Stimulated activated CD8-positive, alpha-beta memory T cell treated with anti-CD3 and anti-CD28 coated beads, Interleukin-2, amount 100 ng/mL, for 1 hour (primary cell): ENCODE measurements around the gene DUSP28.

ENCODE experiments used
- DNase-seq, 2 donors: peaks; one replicate each; pipeline ENCODE4 v3.0.0-alpha.2; 2020; ENCODE audit warnings: low read depth in 2 of 2

Gene DUSP28

DNA sequence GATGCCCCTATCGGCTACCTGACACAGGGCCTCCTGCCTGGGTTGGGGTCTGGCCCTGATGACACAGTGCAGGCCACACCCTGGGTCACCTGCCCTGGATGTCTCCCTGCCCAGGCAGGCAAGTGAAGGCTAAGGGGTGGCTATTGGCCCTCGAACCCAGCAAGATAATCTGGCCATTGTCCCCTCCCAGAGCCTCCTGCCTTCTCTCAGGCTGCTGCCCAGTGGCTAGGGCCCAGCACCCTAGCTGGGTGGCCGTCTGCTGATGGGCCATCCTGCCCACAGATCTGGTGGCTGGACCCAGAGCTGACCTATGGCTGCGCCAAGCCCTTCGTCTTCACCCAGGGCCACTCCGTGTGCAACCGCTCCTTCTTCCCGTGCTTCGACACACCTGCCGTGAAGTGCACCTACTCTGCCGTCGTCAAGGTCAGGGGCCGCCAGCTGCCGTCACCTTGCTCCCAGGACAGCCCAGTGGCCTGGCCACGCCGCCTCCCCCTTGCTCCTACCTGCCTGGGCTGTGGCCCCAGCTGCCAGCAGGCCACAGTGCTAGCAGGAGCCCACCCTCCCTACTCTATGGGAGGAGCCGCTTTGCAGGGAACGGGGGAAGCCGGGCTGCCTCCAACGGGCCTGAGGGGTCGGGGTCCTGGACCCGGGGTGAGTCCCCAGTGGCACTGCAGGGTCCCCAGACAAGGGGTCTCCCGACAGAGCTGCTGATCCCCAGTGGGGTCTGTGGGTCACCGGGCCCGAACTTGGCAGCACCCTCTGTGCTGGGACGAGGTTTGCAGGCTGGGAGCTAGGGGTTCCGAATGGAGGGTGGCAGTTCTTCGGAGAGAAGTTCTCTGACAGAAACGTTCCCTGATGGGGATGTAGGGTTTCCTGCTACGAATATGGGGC lies 12.2 kb downstream of the DUSP28 start:
- no peak for DNase-seq

DNA sequence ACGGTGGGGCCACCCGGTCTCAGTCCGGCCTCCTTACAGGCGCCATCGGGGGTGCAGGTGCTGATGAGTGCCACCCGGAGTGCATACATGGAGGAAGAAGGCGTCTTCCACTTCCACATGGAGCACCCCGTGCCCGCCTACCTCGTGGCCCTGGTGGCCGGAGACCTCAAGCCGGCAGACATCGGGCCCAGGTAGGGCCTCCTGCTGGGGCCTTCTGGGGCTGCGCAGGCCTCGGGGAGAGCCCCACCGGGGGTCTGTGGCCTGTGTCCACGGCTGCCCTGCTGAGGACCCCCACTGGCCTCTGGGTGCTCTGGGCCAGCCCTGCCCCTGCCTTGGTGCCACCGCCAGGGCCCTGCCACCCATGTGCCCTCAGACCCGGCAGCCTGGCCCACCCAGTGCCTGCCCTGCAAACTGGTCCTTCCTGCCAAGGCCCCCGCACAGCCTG lies 12.9 kb downstream of the DUSP28 start:
- DNase-seq: no peak

DNA sequence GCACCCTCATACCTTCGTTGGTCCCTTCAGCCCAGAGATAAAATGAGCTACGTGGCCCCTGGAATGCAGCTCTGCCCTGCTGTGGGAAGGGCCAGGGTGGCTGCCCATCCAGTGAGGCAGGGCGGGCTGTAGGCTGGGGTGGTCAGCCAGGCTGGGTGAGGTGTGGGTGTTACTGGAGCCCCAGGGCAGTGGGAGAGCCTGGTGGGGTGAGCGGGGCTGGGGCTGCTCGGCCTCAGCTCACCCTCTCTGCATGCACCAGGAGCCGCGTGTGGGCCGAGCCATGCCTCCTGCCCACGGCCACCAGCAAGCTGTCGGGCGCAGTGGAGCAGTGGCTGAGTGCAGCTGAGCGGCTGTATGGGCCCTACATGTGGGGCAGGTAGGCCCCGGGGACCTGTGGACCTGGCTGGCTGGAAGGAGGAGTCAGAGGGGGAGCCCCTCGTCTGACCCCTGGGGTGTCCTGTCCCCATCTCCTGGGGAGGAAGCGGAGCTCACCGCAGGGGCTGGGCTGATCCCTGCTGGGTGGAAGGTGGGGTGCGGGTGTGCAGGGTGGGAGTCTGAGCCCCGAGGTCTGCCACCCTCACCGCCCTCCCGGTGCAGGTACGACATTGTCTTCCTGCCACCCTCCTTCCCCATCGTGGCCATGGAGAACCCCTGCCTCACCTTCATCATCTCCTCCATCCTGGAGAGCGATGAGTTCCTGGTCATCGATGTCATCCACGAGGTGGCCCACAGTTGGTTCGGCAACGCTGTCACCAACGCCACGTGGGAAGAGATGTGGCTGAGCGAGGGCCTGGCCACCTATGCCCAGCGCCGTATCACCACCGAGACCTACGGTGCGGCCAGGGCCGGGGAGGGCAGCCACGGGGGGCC lies 13.6 kb downstream of the DUSP28 start:
- DNase-seq: no peak

DNA sequence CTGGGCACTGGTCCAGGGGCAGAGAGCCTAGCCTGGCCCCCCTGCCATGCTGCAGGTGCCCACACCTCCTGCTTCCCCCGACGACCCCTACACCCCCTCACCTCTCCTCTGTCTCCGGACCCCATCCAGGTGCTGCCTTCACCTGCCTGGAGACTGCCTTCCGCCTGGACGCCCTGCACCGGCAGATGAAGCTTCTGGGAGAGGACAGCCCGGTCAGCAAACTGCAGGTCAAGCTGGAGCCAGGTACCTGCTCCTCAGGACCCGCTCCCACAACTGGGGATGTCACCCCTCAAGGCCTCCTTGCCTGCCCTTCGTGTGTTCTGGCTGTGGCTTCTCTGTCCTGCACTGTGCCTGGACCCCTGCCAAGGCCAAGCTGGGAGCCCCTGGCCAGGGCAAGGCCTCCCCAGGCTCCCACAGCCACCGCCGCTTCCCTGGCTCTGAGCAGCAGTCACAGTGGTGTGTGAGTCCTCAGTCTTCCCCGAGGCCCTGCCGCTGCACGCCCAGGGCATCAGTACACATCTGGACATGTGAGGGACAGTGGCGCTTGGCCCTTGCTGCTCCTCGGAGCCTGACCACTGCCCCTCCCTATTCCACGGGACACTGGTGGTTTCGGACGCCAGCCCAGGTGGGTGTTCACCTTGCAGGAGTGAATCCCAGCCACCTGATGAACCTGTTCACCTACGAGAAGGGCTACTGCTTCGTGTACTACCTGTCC lies 14.4 kb downstream of the DUSP28 start:
- no peak for DNase-seq

DNA sequence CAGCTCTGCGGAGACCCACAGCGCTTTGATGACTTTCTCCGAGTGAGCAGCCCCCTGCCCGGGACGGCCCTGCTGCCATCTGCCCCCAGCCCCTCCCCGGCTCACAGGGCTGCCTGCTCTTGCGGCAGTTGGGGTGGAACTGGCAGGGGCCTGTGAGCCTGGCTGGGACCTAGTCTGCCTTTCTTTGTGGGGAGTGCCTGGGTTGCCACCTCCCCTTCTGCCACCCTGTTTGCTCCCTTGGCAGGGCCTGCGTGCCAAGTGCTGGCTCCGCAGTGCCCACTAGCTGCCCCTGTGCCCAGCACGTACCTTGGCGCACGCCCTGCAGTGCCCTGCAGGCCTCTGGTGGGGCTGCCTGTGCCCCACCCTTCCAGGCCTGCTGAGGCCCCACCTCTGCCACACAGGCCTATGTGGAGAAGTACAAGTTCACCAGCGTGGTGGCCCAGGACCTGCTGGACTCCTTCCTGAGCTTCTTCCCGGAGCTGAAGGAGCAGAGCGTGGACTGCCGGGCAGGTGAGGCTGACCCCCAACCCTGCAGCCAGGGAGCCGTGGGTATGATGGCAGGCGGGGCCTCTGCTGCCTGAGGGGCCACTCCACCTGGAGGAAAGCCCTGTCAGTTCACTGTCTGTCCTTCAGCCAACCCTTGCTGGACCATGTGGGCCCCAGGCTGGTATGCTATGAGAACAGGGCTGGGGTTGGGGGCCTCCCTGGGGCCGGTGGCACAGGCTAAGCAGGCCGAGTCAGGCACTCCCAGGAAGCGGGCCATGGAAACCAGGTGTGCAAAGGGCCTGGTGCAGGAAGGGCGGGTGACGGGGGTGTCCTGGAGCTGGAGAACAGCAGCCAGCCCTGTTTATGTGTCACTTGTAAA lies 15.2 kb downstream of the DUSP28 start:
- no peak for DNase-seq

DNA sequence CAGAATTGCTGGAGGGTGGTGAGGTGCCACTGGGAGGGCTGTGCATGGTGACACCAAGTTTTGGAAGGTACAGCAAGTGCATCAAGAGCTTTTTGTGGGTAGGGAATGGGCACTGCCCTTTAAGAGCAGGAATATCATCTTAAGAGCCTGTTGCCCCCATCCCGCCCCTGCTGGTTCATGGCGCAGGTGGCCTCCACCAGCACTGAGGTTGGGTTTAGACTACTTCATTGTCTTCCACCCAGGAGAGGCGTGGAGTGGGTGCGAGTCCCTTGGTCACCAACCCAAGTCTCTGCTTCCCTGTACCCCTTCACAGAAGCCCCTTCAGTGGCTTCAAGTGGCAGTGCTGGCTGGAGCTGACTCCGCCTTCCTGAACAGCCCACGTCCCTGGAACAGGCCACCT lies 15.9 kb downstream of the DUSP28 start:
- no peak for DNase-seq

DNA sequence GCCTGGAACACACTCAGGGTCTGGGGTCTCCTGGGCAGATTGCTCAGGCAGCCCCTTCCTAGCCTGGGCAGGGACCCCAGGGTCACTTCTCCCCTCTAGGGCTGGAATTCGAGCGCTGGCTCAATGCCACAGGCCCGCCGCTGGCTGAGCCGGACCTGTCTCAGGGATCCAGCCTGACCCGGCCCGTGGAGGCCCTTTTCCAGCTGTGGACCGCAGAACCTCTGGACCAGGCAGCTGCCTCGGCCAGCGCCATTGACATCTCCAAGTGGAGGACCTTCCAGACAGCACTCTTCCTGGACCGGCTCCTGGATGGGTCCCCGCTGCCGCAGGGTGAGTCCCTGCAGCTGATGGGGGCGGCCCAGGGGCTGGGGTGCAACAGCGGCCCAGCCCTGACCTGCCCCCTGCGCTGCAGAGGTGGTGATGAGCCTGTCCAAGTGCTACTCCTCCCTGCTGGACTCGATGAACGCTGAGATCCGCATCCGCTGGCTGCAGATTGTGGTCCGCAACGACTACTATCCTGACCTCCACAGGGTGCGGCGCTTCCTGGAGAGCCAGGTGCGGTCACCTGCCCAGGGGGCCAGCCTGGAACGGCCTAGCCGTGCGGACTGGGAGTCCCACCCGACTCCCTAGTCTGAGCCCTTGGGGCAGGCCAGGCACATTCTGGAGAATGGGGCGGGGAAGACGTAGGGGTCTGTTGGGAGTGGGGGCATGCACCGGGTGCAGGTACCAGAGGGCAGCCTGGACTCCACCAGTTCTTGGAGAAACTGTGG lies 16.5 kb downstream of the DUSP28 start:
- no peak for DNase-seq

DNA sequence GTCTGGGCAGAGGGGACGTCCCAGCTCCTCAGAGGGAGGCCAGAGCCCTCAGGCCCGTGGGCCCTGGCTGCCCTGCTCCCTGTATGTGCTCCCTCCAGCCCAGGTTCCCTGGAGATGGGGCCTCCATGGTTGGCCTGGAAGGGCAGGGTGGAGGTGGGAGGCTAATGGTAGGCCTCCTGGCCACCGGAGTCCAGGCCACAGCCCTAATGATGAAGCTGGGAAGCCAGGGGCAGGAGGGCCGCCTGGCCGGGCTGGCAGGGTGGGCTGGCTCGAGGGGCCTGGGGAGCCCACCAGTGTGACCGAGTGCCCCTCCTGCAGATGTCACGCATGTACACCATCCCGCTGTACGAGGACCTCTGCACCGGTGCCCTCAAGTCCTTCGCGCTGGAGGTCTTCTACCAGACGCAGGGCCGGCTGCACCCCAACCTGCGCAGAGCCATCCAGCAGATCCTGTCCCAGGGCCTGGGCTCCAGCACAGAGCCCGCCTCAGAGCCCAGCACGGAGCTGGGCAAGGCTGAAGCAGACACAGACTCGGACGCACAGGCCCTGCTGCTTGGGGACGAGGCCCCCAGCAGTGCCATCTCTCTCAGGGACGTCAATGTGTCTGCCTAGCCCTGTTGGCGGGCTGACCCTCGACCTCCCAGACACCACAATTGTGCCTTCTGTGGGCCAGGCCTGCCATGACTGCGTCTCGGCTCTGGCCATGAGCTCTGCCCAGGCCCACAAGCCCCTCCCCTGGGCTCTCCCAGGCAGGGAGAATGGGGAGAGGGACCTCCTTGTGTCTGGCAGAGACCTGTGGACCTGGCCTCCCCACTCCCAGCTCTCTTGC lies 17.3 kb downstream of the DUSP28 start:
- DNase-seq: no peak

DNA sequence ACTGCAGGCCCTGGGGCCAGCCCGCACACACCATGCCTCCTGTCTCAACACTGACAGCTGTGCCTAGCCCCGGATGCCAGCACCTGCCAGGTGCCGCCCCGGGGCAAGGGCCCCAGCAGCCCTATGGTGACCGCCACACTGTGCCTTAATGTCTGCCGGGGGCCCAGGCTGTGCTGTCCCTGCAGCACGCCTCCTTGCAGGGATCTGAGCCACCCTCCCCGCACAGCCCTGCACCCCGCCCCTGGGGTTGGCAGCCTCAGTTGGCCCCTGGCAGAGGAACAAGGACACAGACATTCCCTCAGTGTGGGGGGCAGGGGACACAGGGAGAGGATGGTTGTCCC lies 17.9 kb downstream of the DUSP28 start:
- no peak for DNase-seq

DNA sequence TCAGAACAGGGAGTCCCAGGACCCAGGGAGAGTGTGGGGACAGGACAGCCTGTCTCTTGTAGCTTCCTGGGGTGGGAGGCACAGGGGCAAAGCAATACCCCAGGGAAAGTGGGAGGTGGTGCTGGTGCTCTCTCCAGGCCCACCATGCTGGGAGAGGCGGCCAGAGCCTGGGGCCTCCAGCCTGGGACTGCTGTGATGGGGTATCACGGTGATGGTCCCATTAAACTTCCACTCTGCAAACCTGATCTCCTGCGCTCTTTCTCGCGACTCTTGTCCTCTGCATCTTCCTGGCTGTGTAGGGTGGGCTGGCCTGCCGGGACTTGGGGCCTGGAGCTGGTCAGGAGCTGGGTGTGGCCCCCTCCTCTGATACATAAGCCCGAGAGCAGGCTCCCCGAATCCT lies 18.3 kb downstream of the DUSP28 start:
- DNase-seq: no peak

DNA sequence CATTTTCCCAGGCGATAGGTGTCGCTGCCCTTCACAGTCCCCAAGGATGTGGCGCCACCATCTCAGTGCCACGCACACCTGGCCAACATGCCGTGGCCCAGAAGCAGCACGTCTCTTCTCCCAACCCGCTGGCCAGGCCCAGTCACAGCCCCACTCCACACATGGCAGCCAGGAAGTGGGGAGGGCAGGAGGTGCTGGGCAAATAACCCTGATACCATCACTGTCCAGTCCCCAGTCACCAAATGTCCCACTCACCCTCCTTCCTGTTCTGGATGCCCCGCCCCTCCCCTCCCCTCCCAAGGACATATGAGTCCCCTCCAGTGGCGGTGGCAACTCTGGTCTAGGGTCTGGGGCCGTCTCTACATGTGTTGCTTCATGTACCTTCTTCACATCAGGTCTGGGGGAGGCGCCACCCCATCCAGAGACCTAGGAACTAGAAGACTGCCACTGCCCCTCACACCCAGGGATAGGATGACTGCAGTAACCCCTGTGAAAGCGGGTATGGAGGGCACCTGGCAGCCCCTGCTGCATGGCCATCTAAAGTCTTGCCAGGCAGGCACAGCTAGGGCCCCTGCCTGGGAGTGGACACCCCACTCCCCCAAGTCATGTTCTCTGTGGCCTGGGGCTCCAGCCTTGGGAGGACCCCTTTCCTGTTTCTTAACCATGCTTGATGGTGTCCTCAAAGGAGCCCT lies 19.1 kb downstream of the DUSP28 start:
- DNase-seq: no peak

DNA sequence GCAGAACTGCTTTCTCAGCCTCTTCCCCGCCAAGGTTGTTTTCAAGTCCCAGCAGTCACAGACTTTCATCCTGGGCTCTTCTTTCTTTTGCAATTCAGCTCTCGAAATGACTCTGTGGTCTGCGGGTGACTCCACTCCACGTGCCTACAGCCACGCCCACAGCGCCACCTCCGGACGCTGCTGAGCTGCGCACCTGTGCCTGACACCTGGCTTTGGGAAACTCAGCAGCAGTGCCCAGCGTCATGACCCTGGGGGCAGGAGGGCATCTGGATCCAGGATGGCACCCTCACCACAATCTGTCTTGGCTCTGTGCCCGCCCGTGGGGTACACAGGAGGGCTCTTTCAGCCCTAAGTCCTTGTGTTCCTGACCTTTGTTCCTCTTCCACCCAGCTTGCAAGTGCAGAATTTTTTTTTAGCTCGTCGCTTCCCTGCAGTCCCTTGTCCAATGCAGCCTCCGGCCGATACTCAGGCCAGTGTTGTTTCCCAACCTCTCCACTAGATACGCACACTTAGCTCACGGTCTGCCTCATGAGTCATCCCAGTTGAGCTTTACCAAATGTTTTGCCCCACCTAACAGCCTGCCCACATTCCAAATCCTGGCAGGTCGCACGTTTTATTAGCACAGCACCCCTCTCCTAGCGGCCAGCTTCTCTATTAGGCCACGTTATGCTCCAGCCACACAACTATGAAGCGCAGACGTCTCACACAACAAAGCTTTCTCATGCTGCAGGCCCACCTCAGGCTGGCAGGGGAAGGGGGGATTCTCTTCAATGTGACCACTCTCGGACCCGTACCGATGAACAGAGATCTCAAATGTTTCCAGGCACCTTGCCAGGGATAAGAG lies 19.8 kb downstream of the DUSP28 start:
- peak in 1 of 2 donors; percentile 61 for DNase-seq

DNA sequence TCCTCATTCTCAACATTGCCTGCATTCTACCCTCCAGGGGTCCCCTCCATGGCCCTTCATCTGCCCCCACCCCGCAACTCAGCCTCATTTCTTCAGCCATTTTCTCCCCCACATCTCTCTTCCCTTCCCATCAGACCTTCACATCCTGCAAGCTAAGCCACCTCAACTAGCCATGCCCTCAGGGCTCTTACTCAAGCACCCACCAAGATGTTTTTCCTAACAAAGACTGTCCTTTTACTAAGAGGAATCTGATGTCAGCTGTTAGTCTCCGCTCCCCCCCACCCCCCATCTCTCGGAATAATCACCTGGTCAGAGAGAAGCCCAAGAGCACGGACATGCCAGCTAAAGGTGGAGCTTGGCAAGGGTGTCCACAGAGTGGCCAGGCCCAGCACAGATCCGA lies 21.7 kb downstream of the DUSP28 start:
- no peak for DNase-seq

DNA sequence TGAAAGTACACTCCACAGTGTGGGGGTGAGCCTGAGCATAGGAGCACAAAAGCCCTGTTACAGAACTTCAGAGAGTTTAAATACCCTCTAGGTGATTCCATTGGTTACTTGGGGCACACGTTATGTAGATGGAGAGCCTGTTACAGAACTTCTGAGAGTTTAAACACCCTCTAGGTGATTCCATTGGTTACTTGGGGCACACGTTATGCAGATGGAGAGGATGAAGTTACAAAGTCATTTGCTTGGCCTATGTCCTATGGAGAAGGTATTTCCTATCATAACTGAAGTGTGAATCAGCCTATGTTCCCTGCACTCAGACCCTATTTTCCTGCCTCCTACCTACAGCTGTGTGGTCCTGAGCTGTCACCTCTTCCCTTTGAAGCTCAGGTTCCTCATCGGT lies 22.6 kb downstream of the DUSP28 start:
- no peak for DNase-seq

DNA sequence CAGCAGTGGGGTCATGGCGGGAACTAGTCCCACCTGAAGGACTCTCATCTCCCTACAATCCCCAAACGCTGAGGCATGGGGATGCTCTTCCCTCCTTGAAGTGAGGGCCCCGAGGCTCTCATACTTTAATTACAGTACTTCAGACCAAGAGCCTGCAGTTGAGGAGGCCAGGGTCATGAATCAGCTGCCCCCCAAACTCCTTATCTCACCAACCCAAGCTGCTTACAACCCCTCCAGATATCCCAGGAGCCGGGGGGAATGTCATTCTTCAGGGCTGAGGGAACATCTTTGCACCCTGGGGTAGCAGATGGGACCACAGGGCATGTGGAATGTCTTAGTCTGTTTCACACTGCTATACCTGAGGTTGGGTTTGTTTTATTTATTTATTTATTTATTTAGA lies 23.6 kb downstream of the DUSP28 start:
- no peak for DNase-seq

DNA sequence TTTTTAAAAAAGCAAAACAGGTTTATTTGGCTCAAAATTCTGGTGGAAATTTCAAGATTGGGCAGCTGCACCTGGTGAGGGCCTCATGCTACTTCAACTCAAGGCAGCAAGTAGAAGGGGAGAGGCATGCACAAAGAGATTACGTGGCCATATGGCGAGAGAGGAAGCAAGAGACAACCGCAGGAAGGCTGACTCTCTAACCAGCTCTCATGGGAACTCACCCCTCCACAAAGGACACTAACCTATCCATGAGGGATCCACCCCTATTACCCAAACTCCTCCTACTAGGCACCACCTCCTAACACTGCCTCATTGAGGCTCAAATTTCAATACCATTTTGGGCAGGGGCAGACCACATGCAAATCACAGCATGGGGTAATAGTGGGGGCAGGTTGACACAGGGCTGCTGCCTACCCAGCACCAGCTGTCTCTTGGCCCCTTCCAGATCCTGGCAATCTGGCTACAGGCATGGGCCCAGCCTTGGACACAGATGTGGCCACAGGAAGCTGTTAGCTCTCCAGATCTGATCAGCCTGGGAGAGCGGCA lies 24.4 kb downstream of the DUSP28 start:
- no peak for DNase-seq

DNA sequence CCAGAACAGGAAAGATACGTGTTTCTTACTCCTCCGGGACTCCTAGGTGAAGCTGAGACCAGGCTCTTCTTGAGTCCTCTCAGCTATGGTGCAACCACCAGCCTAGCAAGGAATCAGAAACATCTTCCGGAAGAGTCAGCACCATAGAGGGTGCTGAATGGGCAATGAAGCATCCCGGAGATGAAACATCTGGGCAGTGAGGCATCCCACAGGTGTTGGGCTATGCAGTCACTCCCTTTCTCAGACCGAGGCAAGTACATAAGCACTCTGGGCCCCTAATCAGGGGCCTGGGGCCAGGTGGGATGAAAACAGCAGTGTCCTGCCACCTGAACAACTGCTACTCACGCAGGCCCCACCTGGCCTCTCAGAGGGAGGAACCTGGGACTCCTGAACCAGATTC lies 24.9 kb downstream of the DUSP28 start:
- no peak for DNase-seq

DNA sequence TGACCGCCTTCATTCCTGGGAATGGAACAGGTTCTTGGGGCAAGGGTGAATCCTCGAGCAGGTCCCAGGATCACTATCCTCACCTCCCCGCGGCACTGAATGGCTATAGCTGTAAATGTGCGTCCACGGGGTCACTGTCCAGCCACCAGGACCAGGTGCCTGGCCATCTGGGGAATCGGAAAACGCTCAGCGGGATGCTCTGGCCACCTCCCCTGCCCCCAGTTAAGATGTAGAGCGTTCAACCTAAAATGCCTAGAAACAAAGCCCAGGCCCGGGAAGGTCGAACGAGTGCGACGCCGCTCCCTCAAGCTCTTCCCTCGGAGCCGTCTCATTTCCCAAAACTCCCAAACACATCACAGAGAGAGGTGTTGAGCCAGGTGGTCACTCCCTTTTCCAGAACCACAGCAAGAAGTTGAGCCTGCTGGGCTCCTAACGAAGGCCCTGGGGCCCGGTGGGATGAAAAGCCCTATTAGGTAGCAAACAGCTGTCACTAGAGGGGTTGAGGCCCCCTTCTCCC lies 25.6 kb downstream of the DUSP28 start:
- no peak for DNase-seq
